SK-N-MC (cell line): Measurements from ENCODE around the gene OR10V1.
A peak's percentile ranks its signal among the peaks of the same experiment; 100 is the strongest.
"Not testable (repeated sequence)": the region's sequence is repeated elsewhere in the genome, so short reads cannot be mapped to it uniquely, and the experiment has no call there.

Experiments
- DNase-seq: peaks from one replicate; pipeline ENCODE4 v3.0.0-alpha.2; 2011; ENCODE audit warnings: low read depth, low spot score
- H3K27ac ChIP-seq: fragments of 200-600 bp; sonication (generic); 2 replicates; pipeline ENCODE4 v1.5.1; 2016; ENCODE audit warnings: mixed run types
- H3K36me3 ChIP-seq: fragments of 200-600 bp; sonication (generic); 2 replicates; pipeline ENCODE4 v1.6.1; 2017; ENCODE audit warnings: antibody characterized with exemption, low read length, mixed read lengths; ENCODE audit not compliant: insufficient read depth
- H3K4me3 ChIP-seq: fragments of 200-600 bp; sonication (generic); 2 replicates; pipeline ENCODE4 v1.5.1; 2016
- H3K9ac ChIP-seq: fragments of 200-600 bp; sonication (generic); 2 replicates; pipeline ENCODE4 v1.8.0; 2017; ENCODE audit warnings: mixed run types, mixed read lengths; ENCODE audit not compliant: insufficient read length
- H3K9me3 ChIP-seq: fragments of 200-600 bp; sonication (generic); 2 replicates; pipeline ENCODE4 v1.6.1; 2017; ENCODE audit warnings: low read depth, mild to moderate bottlenecking, antibody characterized with exemption, low read length, moderate library complexity, mixed read lengths
- EZH2 ChIP-seq: fragments of 200-600 bp; sonication (generic); IDR thresholded peaks from one replicate; pipeline ENCODE4 v1.6.1; 2017; ENCODE audit warnings: antibody characterized with exemption
- FOXP2 ChIP-seq: optimal IDR thresholded peaks from 2 replicates; pipeline ENCODE3; 2011; ENCODE audit warnings: mild to moderate bottlenecking, moderate library complexity; ENCODE audit not compliant: insufficient read depth; ENCODE audit errors: extremely low read length, control extremely low read depth
- POLR2AphosphoS5 ChIP-seq: IDR thresholded peaks from 2 replicates; pipeline ENCODE4 v1.6.1; 2012; ENCODE audit warnings: mild to moderate bottlenecking, low read depth, low read length, borderline replicate concordance

The OR10V1 gene

DNA sequence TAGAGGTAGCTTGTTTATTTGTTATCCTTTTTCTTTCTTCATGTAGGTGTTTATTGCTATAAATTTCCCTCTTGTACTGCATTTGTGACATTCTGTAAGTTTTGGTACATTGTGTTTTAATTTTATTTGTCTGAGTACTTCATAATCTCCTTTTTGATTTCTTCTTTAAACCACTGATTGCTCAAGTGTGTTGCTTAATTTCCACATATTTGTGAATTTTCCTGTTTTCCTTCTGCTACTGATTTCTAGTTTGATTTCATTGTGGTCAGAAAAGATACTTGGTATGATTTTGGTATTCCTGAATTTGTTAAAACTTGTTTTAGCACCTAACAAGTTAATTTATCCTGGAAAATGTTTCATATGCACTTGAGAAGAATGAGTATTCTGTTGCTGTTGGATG lies 15.1 kb downstream of the OR10V1 start:
- H3K4me3 ChIP-seq: no peak overlapping the region
- no peak for DNase-seq
- H3K36me3 ChIP-seq: no peaks in the 10 kb centered on the region; the same call in 1 of the 2 replicates
- TF ChIP-seq EZH2 (no peak), FOXP2 (no peak), POLR2AphosphoS5 (no peak)
- H3K9me3 ChIP-seq: no peaks in the 10 kb centered on the region
- no peak overlapping the region for H3K27ac ChIP-seq
- H3K9ac ChIP-seq: no peak overlapping the region

DNA sequence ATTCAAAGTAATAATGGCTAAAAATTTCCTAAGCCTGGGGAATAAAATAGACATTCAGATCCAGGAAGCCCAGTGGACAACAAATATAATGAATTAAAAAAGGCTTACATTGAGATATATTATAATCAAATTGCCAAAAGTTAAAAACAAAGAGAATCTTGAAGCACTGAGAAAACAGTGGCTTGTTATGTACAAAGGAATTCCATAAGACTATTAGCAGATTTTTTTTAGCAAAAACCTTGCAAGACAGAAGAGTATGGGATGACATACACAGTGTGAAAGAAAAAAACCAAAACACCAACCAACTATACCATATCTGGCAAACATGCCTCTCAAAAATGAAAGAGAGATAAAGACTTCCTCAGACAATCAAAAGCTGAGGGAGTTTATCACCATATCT lies 20.7 kb downstream of the OR10V1 start:
- Histone ChIP-seq H3K27ac (no peak overlapping the region), H3K9ac (no peak overlapping the region), H3K9me3 (0 out of 2 replicates have a peak, but pooled peaks cover 2% of the 10 kb centered on the region), H3K4me3 (no peak overlapping the region), H3K36me3 (no peaks in the 10 kb centered on the region; the same call in 1 of the 2 replicates)
- no peak for TF ChIP-seq POLR2AphosphoS5
- TF ChIP-seq EZH2: no peak
- no peak for TF ChIP-seq FOXP2
- no peak for DNase-seq

DNA sequence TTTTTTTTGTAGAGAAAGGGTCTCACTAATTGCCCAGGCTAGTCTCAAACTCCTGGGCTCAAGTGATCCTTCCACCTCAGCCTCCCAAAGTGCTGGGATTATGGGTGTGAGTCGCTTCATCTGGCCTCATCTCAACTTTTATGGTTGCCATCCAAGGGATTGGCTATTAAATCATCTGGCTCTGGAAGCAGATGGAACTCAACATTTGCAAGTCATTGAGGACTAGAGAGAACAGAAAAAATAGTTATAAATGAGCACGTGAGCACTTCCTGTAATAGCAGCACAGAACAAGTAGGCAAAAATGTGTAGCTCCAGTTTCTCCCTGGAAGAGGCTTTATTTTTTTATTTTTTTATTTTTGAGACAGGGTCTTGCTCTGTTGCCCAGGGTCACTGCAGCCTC lies 22.5 kb downstream of the OR10V1 start:
- Histone ChIP-seq H3K9me3 (0 out of 2 replicates have a peak, but pooled peaks cover 2% of the 10 kb centered on the region), H3K9ac (no peak overlapping the region), H3K36me3 (no peaks in the 10 kb centered on the region; the same call in 1 of the 2 replicates), H3K4me3 (no peak overlapping the region), H3K27ac (peak overlapping the region; percentile 64)
- no peak for DNase-seq
- TF ChIP-seq FOXP2: no peak
- TF ChIP-seq POLR2AphosphoS5: no peak
- no peak for TF ChIP-seq EZH2

DNA sequence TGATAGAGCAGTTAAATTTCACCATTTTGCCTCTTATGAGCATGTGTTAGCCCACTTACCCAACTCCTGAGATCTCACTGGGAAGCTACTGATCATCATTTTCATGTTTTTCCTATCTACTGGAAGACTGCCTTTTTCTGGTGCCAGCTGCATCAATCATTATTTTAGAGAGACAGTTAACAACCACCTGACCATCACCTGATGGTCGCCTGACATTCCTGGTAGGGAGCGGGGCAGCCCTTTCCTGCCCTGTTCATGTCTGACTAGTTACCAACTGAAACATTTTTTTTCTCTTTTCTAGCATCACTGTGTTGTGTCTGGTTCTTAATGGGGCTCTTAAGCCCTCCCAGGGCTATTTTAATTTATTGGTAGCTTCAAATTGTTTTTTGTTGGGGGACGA lies 24.6 kb downstream of the OR10V1 start:
- no peak for TF ChIP-seq EZH2
- no peak for TF ChIP-seq POLR2AphosphoS5
- TF ChIP-seq FOXP2: no peak
- Histone ChIP-seq H3K9me3 (0 out of 2 replicates have a peak, but pooled peaks cover 6% of the 10 kb centered on the region), H3K4me3 (no peak overlapping the region), H3K9ac (no peak overlapping the region), H3K27ac (peak overlapping the region; percentile 85), H3K36me3 (no peaks in the 10 kb centered on the region; the same call in 1 of the 2 replicates)
- DNase-seq: no peak

DNA sequence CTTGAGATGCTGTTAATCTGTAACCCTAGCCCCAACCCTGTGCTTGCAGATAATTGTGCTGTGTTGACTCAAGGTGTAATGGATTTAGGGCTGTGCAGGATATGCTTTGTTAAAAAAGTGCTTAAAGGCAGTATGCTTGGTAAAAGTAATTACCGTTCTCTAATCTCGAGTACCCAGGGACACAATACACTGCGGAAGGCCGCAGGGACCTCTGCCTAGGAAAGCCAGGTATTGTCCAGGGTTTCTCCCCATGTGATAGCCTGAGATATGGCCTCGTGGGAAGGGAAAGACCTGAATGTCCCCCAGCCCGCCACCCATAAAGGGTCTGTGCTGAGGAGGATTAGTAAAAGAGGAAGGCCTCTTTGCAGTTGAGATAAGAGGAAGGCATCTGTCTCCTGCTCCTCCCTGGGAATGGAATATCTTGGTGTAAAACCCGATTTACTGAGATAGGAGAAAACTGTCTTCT lies 32.4 kb downstream of the OR10V1 start:
- H3K4me3 ChIP-seq, DNase-seq, H3K36me3 ChIP-seq, H3K9me3 ChIP-seq, H3K27ac ChIP-seq, H3K9ac ChIP-seq: not testable (repeated sequence)

DNA sequence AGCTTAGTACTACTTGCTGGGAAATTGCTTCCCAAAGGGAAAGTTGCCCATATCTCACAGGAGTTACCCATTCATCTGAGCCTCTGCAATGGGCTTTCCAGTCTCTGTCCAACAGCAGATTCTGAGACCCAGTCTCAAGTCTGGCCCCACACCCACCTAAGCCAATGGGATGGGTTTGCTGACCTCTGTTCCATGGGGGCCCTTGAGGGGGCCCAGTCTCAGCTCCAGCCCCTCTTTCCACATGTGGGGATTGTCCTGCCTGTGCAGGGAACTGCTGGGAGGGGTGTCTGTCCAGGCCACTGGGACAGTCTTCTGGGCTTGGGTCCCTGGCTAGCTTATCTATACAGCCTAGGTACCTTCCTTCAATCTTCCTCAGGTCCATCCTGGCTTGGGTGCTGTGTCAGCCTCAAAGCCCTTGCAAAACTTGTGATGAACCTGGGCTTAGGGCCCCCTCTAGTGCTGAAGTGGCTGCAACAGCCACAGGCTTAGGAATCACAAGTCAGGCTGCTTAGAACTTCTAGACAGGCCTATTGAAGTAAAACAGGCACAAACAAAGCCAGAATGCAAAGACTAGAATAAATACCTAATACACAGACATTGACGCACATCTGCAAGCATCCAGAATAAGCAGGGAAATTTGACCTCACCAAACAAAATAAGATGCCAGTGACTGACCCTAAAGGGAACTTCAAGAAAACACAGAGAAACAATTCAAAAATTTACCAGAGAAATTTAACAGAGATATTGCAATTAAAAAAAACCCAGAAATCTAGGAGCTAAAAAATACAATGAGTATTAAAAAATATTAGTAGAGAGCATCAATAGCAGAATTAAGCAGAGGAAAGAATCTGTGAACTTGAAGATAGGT lies 33.1 kb downstream of the OR10V1 start:
- no peak overlapping the region for H3K4me3 ChIP-seq
- no peak for DNase-seq
- no peak for TF ChIP-seq EZH2
- no peak for TF ChIP-seq POLR2AphosphoS5
- TF ChIP-seq FOXP2: no peak
- peak overlapping the region; percentile 32 for H3K9ac ChIP-seq
- H3K9me3 ChIP-seq: 0 out of 2 replicates have a peak, but pooled peaks cover 4% of the 10 kb centered on the region
- H3K27ac ChIP-seq: no peak overlapping the region
- H3K36me3 ChIP-seq: no peaks in the 10 kb centered on the region

DNA sequence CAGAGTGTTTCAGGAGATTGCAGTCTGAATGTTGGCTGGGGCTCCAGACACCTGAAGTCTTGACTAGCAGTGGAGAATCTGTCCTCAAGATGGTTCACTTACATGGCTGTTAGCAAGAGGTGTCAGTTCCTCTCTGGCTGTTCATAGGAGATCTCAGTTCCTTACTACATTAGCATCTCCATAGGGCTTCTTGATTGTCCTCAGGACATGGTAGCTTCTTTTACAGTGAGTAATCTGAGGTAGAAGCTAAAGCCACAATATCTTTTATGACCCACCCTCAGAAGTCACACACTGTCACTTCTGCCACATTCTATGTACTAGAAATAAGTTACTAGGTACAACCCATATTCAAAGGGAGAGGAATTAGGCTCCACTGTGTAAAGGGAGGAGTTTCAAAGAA lies 34.3 kb downstream of the OR10V1 start:
- Histone ChIP-seq H3K9me3 (no peaks in the 10 kb centered on the region), H3K4me3 (no peak overlapping the region), H3K36me3 (no peaks in the 10 kb centered on the region), H3K27ac (no peak overlapping the region), H3K9ac (no peak overlapping the region)
- DNase-seq: no peak
- no peak for TF ChIP-seq FOXP2
- no peak for TF ChIP-seq POLR2AphosphoS5
- TF ChIP-seq EZH2: no peak

DNA sequence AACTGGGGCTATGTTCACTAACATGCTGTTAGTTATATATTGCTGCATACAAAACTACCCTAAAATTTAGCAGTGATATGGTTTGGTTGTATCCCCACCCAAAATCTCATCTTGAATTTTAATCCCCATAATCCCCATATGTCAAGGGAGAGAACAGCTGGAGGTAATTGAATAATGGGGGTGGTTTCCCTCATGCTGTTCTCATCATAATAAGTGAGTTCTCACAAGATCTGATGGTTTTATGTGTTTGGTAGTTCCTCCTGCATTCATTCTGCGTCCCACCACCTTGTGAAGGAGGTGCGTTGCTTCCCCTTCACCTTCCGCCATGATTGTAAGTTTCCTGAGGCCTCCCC lies 34.9 kb downstream of the OR10V1 start:
- no peak for TF ChIP-seq POLR2AphosphoS5
- no peak for TF ChIP-seq FOXP2
- no peak for TF ChIP-seq EZH2
- H3K4me3 ChIP-seq: no peak overlapping the region
- no peak overlapping the region for H3K27ac ChIP-seq

DNA sequence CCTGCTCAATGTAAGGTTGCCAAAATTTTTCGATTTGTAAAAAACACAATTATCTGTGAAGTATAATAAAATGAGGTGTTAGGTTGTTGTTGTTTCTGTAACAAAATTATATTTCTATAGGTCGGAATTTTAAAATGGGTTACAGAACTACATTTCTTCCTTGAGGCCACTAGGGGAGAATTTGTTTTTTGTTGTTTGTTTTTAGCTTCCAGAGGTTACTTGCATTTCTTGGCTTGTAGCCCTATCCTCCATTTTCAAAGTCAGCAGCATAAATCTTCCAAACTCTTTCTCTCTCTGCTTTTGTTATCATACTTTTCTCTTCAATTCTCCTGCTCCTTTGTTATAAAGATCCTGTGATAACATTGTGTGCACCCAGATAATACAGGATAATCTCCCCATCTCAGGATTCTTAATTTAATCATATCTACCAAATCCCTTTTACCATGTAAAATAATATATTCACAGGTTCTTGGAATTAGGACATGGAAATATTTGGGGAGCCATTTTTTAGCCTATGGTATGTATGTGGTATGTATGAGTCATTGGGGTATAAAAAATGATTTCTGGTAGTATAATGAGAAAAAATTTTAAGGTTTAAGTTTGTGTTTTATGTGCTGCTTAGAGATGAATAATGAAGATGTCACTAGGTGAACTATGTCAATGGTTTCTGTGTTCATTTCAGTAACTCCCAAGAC lies 35.4 kb downstream of the OR10V1 start:
- H3K27ac ChIP-seq: no peak overlapping the region
- no peak overlapping the region for H3K9ac ChIP-seq
- no peak overlapping the region for H3K4me3 ChIP-seq
- no peak for TF ChIP-seq POLR2AphosphoS5
- TF ChIP-seq FOXP2: no peak
- TF ChIP-seq EZH2: no peak
- no peaks in the 10 kb centered on the region for H3K9me3 ChIP-seq
- DNase-seq: no peak
- H3K36me3 ChIP-seq: no peaks in the 10 kb centered on the region

More for the DNA sequence above, 34.9 kb downstream of the OR10V1 start:
- no peak overlapping the region for H3K9ac ChIP-seq
- DNase-seq: no peak
- no peaks in the 10 kb centered on the region for H3K9me3 ChIP-seq
- no peaks in the 10 kb centered on the region for H3K36me3 ChIP-seq
